Measurements from ENCODE around the gene QPRT.
"Not testable (repeated sequence)": the region's sequence is repeated elsewhere in the genome, so short reads cannot be mapped to it uniquely, and the experiment has no call there.

Gene QPRT

GRCh38 chr16:29664091-29664921 lies 14.7 kb upstream of the QPRT start:
- DNase-seq: no peak
- no peaks in the 10 kb centered on the region for H4K20me1 ChIP-seq (ENCODE audit: insufficient read depth, low read length)
- H3K79me2 ChIP-seq (ENCODE audit: low read length): no peaks in the 10 kb centered on the region
- no peak overlapping the region for H3K4me3 ChIP-seq (ENCODE audit: low read length)
- H3K27ac ChIP-seq (ENCODE audit: low read length): no peak overlapping the region
- no peak overlapping the region for H2AFZ ChIP-seq (ENCODE audit: low read length)
- no peaks in the 10 kb centered on the region for H3K27me3 ChIP-seq (replicated peaks; ENCODE audit: insufficient read depth, low read length)
- H3K4me1 ChIP-seq (ENCODE audit: low read length): peaks cover 16% of the 10 kb centered on the region; the same call in 1 of the 2 replicates
- no peak overlapping the region for H3K4me2 ChIP-seq (ENCODE audit: low read depth, low read length)
- H3K9ac ChIP-seq (ENCODE audit: low read length): no peak overlapping the region
- peaks cover 5% of the 10 kb centered on the region; the same call in 1 of the 2 replicates for H3F3A ChIP-seq (ENCODE audit: insufficient read depth, low read length)
- no peaks in the 10 kb centered on the region for H3K36me3 ChIP-seq (replicated peaks; ENCODE audit: insufficient read depth, low read length)
- no peaks in the 10 kb centered on the region for H3K9me3 ChIP-seq (replicated peaks; ENCODE audit: insufficient read depth, low read length)
- H3K9me2 ChIP-seq (replicated peaks; ENCODE audit: insufficient read depth, low read length): no peaks in the 10 kb centered on the region
- TF ChIP-seq EZH2phosphoT487 (IDR thresholded peaks at IDR 0.05; ENCODE audit: low read length) (no peak), EZH2 (optimal IDR thresholded peaks at IDR 0.05; ENCODE audit: low read depth, low read length) (no peak), CTCF (IDR thresholded peaks at IDR 0.05; ENCODE audit: low read length) (no peak)

GRCh38 chr16:29665294-29666077 lies 13.5 kb upstream of the QPRT start:
- H3K9me2 ChIP-seq (replicated peaks; ENCODE audit: insufficient read depth, low read length): no peaks in the 10 kb centered on the region
- no peak overlapping the region for H3K4me3 ChIP-seq (ENCODE audit: low read length)
- no peaks in the 10 kb centered on the region for H3K27me3 ChIP-seq (replicated peaks; ENCODE audit: insufficient read depth, low read length)
- H3K4me2 ChIP-seq (ENCODE audit: low read depth, low read length): peak overlapping the region; percentile 7; the same call in 1 of the 2 replicates
- H3K36me3 ChIP-seq (replicated peaks; ENCODE audit: insufficient read depth, low read length): no peaks in the 10 kb centered on the region
- no peak overlapping the region for H3K27ac ChIP-seq (ENCODE audit: low read length)
- no peaks in the 10 kb centered on the region for H4K20me1 ChIP-seq (ENCODE audit: insufficient read depth, low read length)
- TF ChIP-seq CTCF (IDR thresholded peaks at IDR 0.05; ENCODE audit: low read length) (no peak), EZH2phosphoT487 (IDR thresholded peaks at IDR 0.05; ENCODE audit: low read length) (no peak), EZH2 (optimal IDR thresholded peaks at IDR 0.05; ENCODE audit: low read depth, low read length) (no peak)
- peaks cover 16% of the 10 kb centered on the region; the same call in 1 of the 2 replicates for H3K4me1 ChIP-seq (ENCODE audit: low read length)
- no peaks in the 10 kb centered on the region for H3K79me2 ChIP-seq (ENCODE audit: low read length)
- H2AFZ ChIP-seq (ENCODE audit: low read length): no peak overlapping the region
- H3K9ac ChIP-seq (ENCODE audit: low read length): no peak overlapping the region
- H3F3A ChIP-seq (ENCODE audit: insufficient read depth, low read length): peaks cover 5% of the 10 kb centered on the region; the same call in 1 of the 2 replicates
- DNase-seq: no peak
- no peaks in the 10 kb centered on the region for H3K9me3 ChIP-seq (replicated peaks; ENCODE audit: insufficient read depth, low read length)

GRCh38 chr16:29667322-29667610 lies 11.7 kb upstream of the QPRT start:
- not testable (repeated sequence) for H3K27me3 ChIP-seq (replicated peaks; ENCODE audit: insufficient read depth, low read length); H3K27ac ChIP-seq (ENCODE audit: low read length); H2AFZ ChIP-seq (ENCODE audit: low read length); H3K9me3 ChIP-seq (replicated peaks; ENCODE audit: insufficient read depth, low read length); H3F3A ChIP-seq (ENCODE audit: insufficient read depth, low read length); DNase-seq; H3K4me2 ChIP-seq (ENCODE audit: low read depth, low read length); H3K9me2 ChIP-seq (replicated peaks; ENCODE audit: insufficient read depth, low read length); H3K36me3 ChIP-seq (replicated peaks; ENCODE audit: insufficient read depth, low read length); H3K4me3 ChIP-seq (ENCODE audit: low read length); H4K20me1 ChIP-seq (ENCODE audit: insufficient read depth, low read length); H3K79me2 ChIP-seq (ENCODE audit: low read length); H3K9ac ChIP-seq (ENCODE audit: low read length); H3K4me1 ChIP-seq (ENCODE audit: low read length)
